Neuronal stem cell (in vitro differentiated cells): Measurements from ENCODE around the gene TBC1D16.
A peak's percentile ranks its signal among the peaks of the same experiment; 100 is the strongest.

Source experiments
- DNase-seq: peaks from one replicate; pipeline ENCODE4 v3.0.0-alpha.2; 2013; ENCODE audit warnings: low spot score
- H2AFZ ChIP-seq: one replicate; pipeline ENCODE4 v1.6.1; 2013; ENCODE audit warnings: mild to moderate bottlenecking, low read length, inconsistent platforms
- H2AK5ac ChIP-seq: 2 replicates; pipeline ENCODE4 v1.6.1; 2013; ENCODE audit warnings: low read depth, mild to moderate bottlenecking, inconsistent platforms, low read length, moderate library complexity, mixed read lengths
- H2BK120ac ChIP-seq: 2 replicates; pipeline ENCODE4 v1.6.1; 2013; ENCODE audit warnings: low read depth, mild to moderate bottlenecking, inconsistent platforms, low read length, moderate library complexity, mixed read lengths
- H2BK12ac ChIP-seq: one replicate; pipeline ENCODE4 v1.6.1; 2013; ENCODE audit warnings: low read length, inconsistent platforms
- H2BK15ac ChIP-seq: 2 replicates; pipeline ENCODE4 v1.6.1; 2013; ENCODE audit warnings: mild to moderate bottlenecking, low read length, inconsistent platforms, mixed read lengths
- H2BK5ac ChIP-seq: one replicate; pipeline ENCODE4 v1.6.1; 2013; ENCODE audit warnings: inconsistent platforms, mild to moderate bottlenecking, low read length, moderate library complexity
- H3K14ac ChIP-seq: one replicate; pipeline ENCODE4 v1.6.1; 2013; ENCODE audit warnings: low read length, inconsistent platforms
- H3K18ac ChIP-seq: 2 replicates; pipeline ENCODE4 v1.6.1; 2013; ENCODE audit warnings: low read length, inconsistent platforms
- H3K23ac ChIP-seq: 2 replicates; pipeline ENCODE4 v1.6.1; 2013; ENCODE audit warnings: low read depth, mild to moderate bottlenecking, mixed read lengths, low read length, inconsistent platforms; ENCODE audit not compliant: poor library complexity
- H3K27ac ChIP-seq: replicated peaks from 3 replicates; pipeline ENCODE4 v1.5.1; 2013; ENCODE audit warnings: low read length, inconsistent platforms
- H3K27me3 ChIP-seq, 3 experiments: 2 replicates each; pipeline ENCODE4 v1.6.1; 2013; ENCODE audit warnings: low read length in 3 of 3, mild to moderate bottlenecking in 2 of 3, inconsistent platforms in 1 of 3, low read depth in 1 of 3, mixed read lengths in 1 of 3, moderate library complexity in 1 of 3; ENCODE audit not compliant: control insufficient read depth in 3 of 3, insufficient read depth in 3 of 3
- H3K36me3 ChIP-seq, 2 donors: replicated peaks in 1 of 2; 2 replicates each; pipeline ENCODE4 v1.6.1; 2013; ENCODE audit warnings: low read length in 2 of 2; ENCODE audit not compliant: control insufficient read depth in 2 of 2, insufficient read depth in 2 of 2
- H3K4ac ChIP-seq: 2 replicates; pipeline ENCODE4 v1.6.1; 2013; ENCODE audit warnings: inconsistent platforms, mild to moderate bottlenecking, low read length, moderate library complexity
- H3K4me1 ChIP-seq, 2 donors: 1 replicate in 1 of 2; 2 replicates in 1 of 2; pipeline ENCODE4 v1.6.1; 2013; ENCODE audit warnings: low read length in 2 of 2, low read depth in 1 of 2; ENCODE audit not compliant: control insufficient read depth in 2 of 2, insufficient read depth in 1 of 2
- H3K4me2 ChIP-seq: one replicate; pipeline ENCODE4 v1.6.1; 2013; ENCODE audit warnings: mild to moderate bottlenecking, low read length, inconsistent platforms; ENCODE audit not compliant: insufficient read depth, poor library complexity, severe bottlenecking
- H3K4me3 ChIP-seq, 2 donors: 2 replicates each; pipeline ENCODE4 v1.5.1; 2013; ENCODE audit warnings: low read length in 2 of 2, mild to moderate bottlenecking in 2 of 2, inconsistent platforms in 1 of 2, moderate library complexity in 1 of 2
- H3K79me1 ChIP-seq: one replicate; pipeline ENCODE4 v1.6.1; 2013; ENCODE audit warnings: low read depth, mild to moderate bottlenecking, inconsistent platforms, low read length, moderate library complexity
- H3K9ac ChIP-seq: one replicate; pipeline ENCODE4 v1.6.1; 2013; ENCODE audit warnings: mild to moderate bottlenecking, low read depth, low read length, inconsistent platforms; ENCODE audit not compliant: poor library complexity
- H3K9me3 ChIP-seq, 2 donors: replicated peaks in 1 of 2; 2 replicates each; pipeline versions ENCODE3 to v1.6.1; 2013; ENCODE audit warnings: low read length in 2 of 2, mild to moderate bottlenecking in 2 of 2, inconsistent platforms in 1 of 2, low read depth in 1 of 2, mixed read lengths in 1 of 2, moderate library complexity in 1 of 2; ENCODE audit not compliant: control insufficient read depth in 2 of 2, insufficient read depth in 1 of 2
- H4K8ac ChIP-seq: one replicate; pipeline ENCODE4 v1.6.1; 2013; ENCODE audit warnings: low read depth, mild to moderate bottlenecking, inconsistent platforms, low read length, moderate library complexity
- H4K91ac ChIP-seq: one replicate; pipeline ENCODE4 v1.6.1; 2013; ENCODE audit warnings: low read length, low read depth, mild to moderate bottlenecking, inconsistent platforms; ENCODE audit not compliant: poor library complexity
- WGBS, 2 donors: extraction: QIAGEN DNeasy Blood & Tissue Kit; methylation state at CpG; one replicate each; pipeline ENCODE4 v1.1.7; 2013; ENCODE audit warnings: missing lambda C conversion rate in 2 of 2, mixed read lengths in 1 of 2; ENCODE audit not compliant: insufficient read length in 2 of 2, insufficient replicate concordance in 1 of 2; ENCODE audit errors: extremely low coverage in 2 of 2; 5-methylcytosine and 5-hydroxymethylcytosine counted together

The TBC1D16 gene

GRCh38 chr17:79902146-79902791 is 133.4 kb downstream of the TBC1D16 start:
- no peak overlapping the region for H3K4ac ChIP-seq
- H2BK120ac ChIP-seq: no peak overlapping the region
- no peak overlapping the region for H3K18ac ChIP-seq
- H4K8ac ChIP-seq: no peak overlapping the region
- H3K23ac ChIP-seq: no peak overlapping the region
- H3K4me2 ChIP-seq: no peak overlapping the region
- peaks cover 0 to 11% (median 2%) of the 10 kb centered on the region in 3 experiments for H3K27me3 ChIP-seq
- WGBS, 2 donors: no CpG with 5 or more reads among the region's 10 CpGs
- H2BK15ac ChIP-seq: no peak overlapping the region
- DNase-seq: no peak
- no peak overlapping the region for H2BK5ac ChIP-seq
- no peak overlapping the region for H4K91ac ChIP-seq
- no peak overlapping the region for H2AFZ ChIP-seq
- H3K36me3 ChIP-seq: no peaks in the 10 kb centered on the region
- no peak overlapping the region for H3K14ac ChIP-seq
- H3K27ac ChIP-seq: no peak overlapping the region
- H3K9ac ChIP-seq: no peak overlapping the region
- H3K4me3 ChIP-seq: no peak overlapping the region
- H3K4me1 ChIP-seq: no peaks in the 10 kb centered on the region
- H2BK12ac ChIP-seq: no peak overlapping the region
- no peaks in the 10 kb centered on the region for H3K79me1 ChIP-seq
- peaks cover 0 to 9% of the 10 kb centered on the region in 2 donors for H3K9me3 ChIP-seq
- H2AK5ac ChIP-seq: no peak overlapping the region

GRCh38 chr17:79901131-79901530 is 134.5 kb downstream of the TBC1D16 start:
- no peak overlapping the region for H3K27ac ChIP-seq
- no peak overlapping the region for H3K4me2 ChIP-seq
- H3K9ac ChIP-seq: no peak overlapping the region
- no peaks in the 10 kb centered on the region for H3K79me1 ChIP-seq
- H3K9me3 ChIP-seq: peaks cover 0 to 9% of the 10 kb centered on the region in 2 donors
- peak overlapping the region; percentile 68 for H3K23ac ChIP-seq
- H3K27me3 ChIP-seq: peaks cover 0 to 11% (median 2%) of the 10 kb centered on the region in 3 experiments
- H3K18ac ChIP-seq: peak overlapping the region; percentile 57
- peak overlapping the region; percentile 39 for H3K14ac ChIP-seq
- no peaks in the 10 kb centered on the region for H3K36me3 ChIP-seq
- DNase-seq: no peak
- no peak overlapping the region for H3K4me3 ChIP-seq
- no peak overlapping the region for H2BK5ac ChIP-seq
- no CpG with 5 or more reads among the region's 6 CpGs for WGBS, 2 donors
- H4K8ac ChIP-seq: no peak overlapping the region
- no peak overlapping the region for H2BK15ac ChIP-seq
- H2AK5ac ChIP-seq: peak overlapping the region; percentile 27
- no peak overlapping the region for H2AFZ ChIP-seq
- H2BK12ac ChIP-seq: no peak overlapping the region
- no peaks in the 10 kb centered on the region for H3K4me1 ChIP-seq
- no peak overlapping the region for H2BK120ac ChIP-seq
- H4K91ac ChIP-seq: no peak overlapping the region
- H3K4ac ChIP-seq: no peak overlapping the region

GRCh38 chr17:79899584-79899983 is 136.1 kb downstream of the TBC1D16 start:
- no peak overlapping the region for H3K27ac ChIP-seq
- no peak overlapping the region for H3K9ac ChIP-seq
- H2AK5ac ChIP-seq: no peak overlapping the region
- H3K27me3 ChIP-seq: peaks cover 0 to 11% (median 2%) of the 10 kb centered on the region in 3 experiments
- no peak overlapping the region for H2BK12ac ChIP-seq
- no peak overlapping the region for H4K91ac ChIP-seq
- no peak overlapping the region for H3K4ac ChIP-seq
- peaks cover 0 to 9% of the 10 kb centered on the region in 2 donors for H3K9me3 ChIP-seq
- no peak overlapping the region for H2BK15ac ChIP-seq
- H3K14ac ChIP-seq: no peak overlapping the region
- H3K18ac ChIP-seq: no peak overlapping the region
- DNase-seq: no peak
- H2BK120ac ChIP-seq: no peak overlapping the region
- no peak overlapping the region for H2AFZ ChIP-seq
- no peaks in the 10 kb centered on the region for H3K4me1 ChIP-seq
- no CpG with 5 or more reads among the region's 4 CpGs for WGBS, 2 donors
- no peak overlapping the region for H2BK5ac ChIP-seq
- no peaks in the 10 kb centered on the region for H3K36me3 ChIP-seq
- no peaks in the 10 kb centered on the region for H3K79me1 ChIP-seq
- no peak overlapping the region for H4K8ac ChIP-seq
- H3K23ac ChIP-seq: no peak overlapping the region
- no peak overlapping the region for H3K4me3 ChIP-seq
- no peak overlapping the region for H3K4me2 ChIP-seq

- no peak overlapping the region for H3K4me3 ChIP-seq
- H3K36me3 ChIP-seq: no peaks in the 10 kb centered on the region
- H2BK15ac ChIP-seq: no peak overlapping the region
- peaks cover 0 to 10% (median 2%) of the 10 kb centered on the region in 3 experiments for H3K27me3 ChIP-seq
- H2AK5ac ChIP-seq: no peak overlapping the region
- WGBS, 2 donors: no CpG with 5 or more reads among the region's 12 CpGs
- H3K4me2 ChIP-seq: no peak overlapping the region
- no peak overlapping the region for H3K18ac ChIP-seq
- H3K23ac ChIP-seq: no peak overlapping the region
- H2AFZ ChIP-seq: no peak overlapping the region
- no peaks in the 10 kb centered on the region for H3K4me1 ChIP-seq
- H2BK5ac ChIP-seq: no peak overlapping the region
- H3K79me1 ChIP-seq: no peaks in the 10 kb centered on the region
- H3K27ac ChIP-seq: no peak overlapping the region
- no peak for DNase-seq
- no peak overlapping the region for H4K8ac ChIP-seq
- H3K14ac ChIP-seq: no peak overlapping the region
- H3K9ac ChIP-seq: no peak overlapping the region
- H3K9me3 ChIP-seq: peaks cover 2 to 9% of the 10 kb centered on the region in 2 donors
- no peak overlapping the region for H3K4ac ChIP-seq
- no peak overlapping the region for H2BK12ac ChIP-seq
- no peak overlapping the region for H4K91ac ChIP-seq
- no peak overlapping the region for H2BK120ac ChIP-seq
Observed at GRCh38 chr17:79897243-79898063, 138.2 kb downstream of the TBC1D16 start.
